A549 (cell line): Measurements from ENCODE around the gene CD4. TPM values are rescaled to one million over a fixed set of nuclear protein-coding genes. Genes with fewer than 3 reads are reported as not detected.

Experiments used
- ATAC-seq, 2 experiments: fragments of 200-7000 bp in 1 of 2; fragments of >200 bp in 1 of 2; cut with Nextera tagmentation in 1 of 2; cut with Tn5 transposase in 1 of 2; 3 replicates each; pipeline versions ENCODE4 v1.8.0 to v1.9.1; 2018 to 2020; ENCODE audit warnings: mild to moderate bottlenecking in 1 of 2, moderate library complexity in 1 of 2
- CTCF ChIA-PET: fragments of 300-600 bp; sonication (Branson Sonifier 250); formaldehyde crosslinking; extraction: SDS; loops from one replicate; lab custom pipeline; 2021; ENCODE audit warnings: antibody characterized with exemption, inconsistent platforms; lab: Yijun Ruan, JAX
- POLR2A ChIA-PET: fragments of 350-600 bp; formaldehyde crosslinking; extraction: SDS; loops from one replicate; lab custom pipeline; 2021; ENCODE audit warnings: antibody characterized with exemption, inconsistent platforms; lab: Yijun Ruan, JAX
- DNase-seq, 2 experiments: peaks; one replicate each; pipeline versions ENCODE4 v3.0.0 to v3.0.0-alpha.2; 2011 to 2016; ENCODE audit warnings: low read depth in 1 of 2, low spot score in 1 of 2
- FAIRE-seq: peaks from 2 replicates; lab custom pipeline; 2011; peaks lifted over from hg19 to GRCh38; lab: Jason Lieb, UNC
- H3K27ac ChIP-seq, 2 experiments: fragments of >200 bp; sonication (Bioruptor Twin); formaldehyde crosslinking; 3 replicates each; pipeline ENCODE4 v1.5.1; 2016 to 2017
- H3K4me1 ChIP-seq: fragments of >200 bp; sonication (Bioruptor Twin); formaldehyde crosslinking; 3 replicates; pipeline ENCODE4 v1.6.1; 2016
- H3K4me2 ChIP-seq: fragments of >200 bp; sonication (Bioruptor Twin); formaldehyde crosslinking; 3 replicates; pipeline ENCODE4 v1.6.1; 2016
- H3K4me3 ChIP-seq: fragments of >200 bp; sonication (Bioruptor Twin); formaldehyde crosslinking; 3 replicates; pipeline ENCODE4 v1.5.1; 2016
- H3K9me3 ChIP-seq: fragments of >200 bp; sonication (Bioruptor Twin); formaldehyde crosslinking; 3 replicates; pipeline ENCODE4 v1.6.1; 2016
- BHLHE40 ChIP-seq: IDR thresholded peaks from 2 replicates; pipeline ENCODE4 v1.6.1; 2012; ENCODE audit warnings: low read depth, low read length, inconsistent platforms
- CEBPB ChIP-seq, 2 experiments: fragments of >200 bp in 1 of 2; sonication (Bioruptor Twin) in 1 of 2; formaldehyde crosslinking in 1 of 2; IDR thresholded peaks; 2 replicates each; pipeline ENCODE4 v1.6.1; 2012 to 2016
- CHD2 ChIP-seq: fragments of 150-350 bp; IDR thresholded peaks from 2 replicates; pipeline ENCODE4 v1.6.1; 2014; ENCODE audit warnings: low read length; ENCODE audit not compliant: partially characterized antibody
- CHD4 ChIP-seq: fragments of 200-600 bp; sonication (generic); IDR thresholded peaks from 2 replicates; pipeline ENCODE4 v1.6.1; 2016; ENCODE audit warnings: antibody characterized with exemption, mild to moderate bottlenecking, borderline replicate concordance
- EHF ChIP-seq: fragments of 250-450 bp; sonication (Bioruptor Pico); IDR thresholded peaks from 2 replicates; pipeline ENCODE4 v1.5.0; 2020; ENCODE audit warnings: mild to moderate bottlenecking
- ESRRA ChIP-seq: fragments of 150-350 bp; IDR thresholded peaks from 2 replicates; pipeline ENCODE4 v1.6.1; 2014; ENCODE audit warnings: mild to moderate bottlenecking, low read length, borderline replicate concordance
- FOXS1 ChIP-seq: fragments of 250-450 bp; sonication (Bioruptor Pico); IDR thresholded peaks from 2 replicates; pipeline ENCODE4 v1.5.0; 2020; ENCODE audit warnings: mild to moderate bottlenecking, moderate library complexity
- HDAC2 ChIP-seq: fragments of 200-600 bp; sonication (generic); IDR thresholded peaks from 2 replicates; pipeline ENCODE4 v1.6.1; 2016
- HEYL ChIP-seq: fragments of 250-450 bp; sonication (Bioruptor Pico); IDR thresholded peaks from 2 replicates; pipeline ENCODE4 v1.8.0; 2021; ENCODE audit warnings: mild to moderate bottlenecking, moderate library complexity
- HOXB13 ChIP-seq: fragments of 250-450 bp; sonication (Bioruptor Pico); IDR thresholded peaks from 2 replicates; pipeline ENCODE4 v1.5.0; 2020; ENCODE audit warnings: low read depth, mild to moderate bottlenecking, moderate library complexity
- HOXB5 ChIP-seq: fragments of 250-450 bp; sonication (Bioruptor Pico); IDR thresholded peaks from 2 replicates; pipeline ENCODE4 v1.5.0; 2020; ENCODE audit warnings: mild to moderate bottlenecking, moderate library complexity
- JUN ChIP-seq, 2 experiments: fragments of >200 bp; sonication (Bioruptor Twin); formaldehyde crosslinking; IDR thresholded peaks; 2 replicates in 1 of 2; 3 replicates in 1 of 2; pipeline ENCODE4 v1.6.1; 2016 to 2017
- KDM1A ChIP-seq: fragments of 200-600 bp; sonication (generic); IDR thresholded peaks from 2 replicates; pipeline ENCODE4 v1.6.1; 2016; ENCODE audit warnings: low read depth, mild to moderate bottlenecking
- KDM5A ChIP-seq: fragments of 200-600 bp; sonication (generic); IDR thresholded peaks from 2 replicates; pipeline ENCODE4 v1.6.1; 2016; ENCODE audit warnings: antibody characterized with exemption, mild to moderate bottlenecking
- MAFK ChIP-seq: fragments of 450-650 bp; IDR thresholded peaks from 2 replicates; pipeline ENCODE4 v1.6.1; 2014; ENCODE audit not compliant: partially characterized antibody
- MAZ ChIP-seq: fragments of 150-350 bp; IDR thresholded peaks from 2 replicates; pipeline ENCODE4 v1.6.1; 2014; ENCODE audit warnings: antibody characterized with exemption, low read depth, low read length, borderline replicate concordance
- MYC ChIP-seq: IDR thresholded peaks from 2 replicates; pipeline ENCODE4 v1.6.1; 2012; ENCODE audit warnings: mild to moderate bottlenecking, inconsistent platforms, low read length, improper control_type of control experiment, borderline replicate concordance
- PBX3 ChIP-seq: IDR thresholded peaks from 2 replicates; pipeline ENCODE4 v1.6.1; 2012
- PHF8 ChIP-seq: fragments of 200-600 bp; sonication (generic); IDR thresholded peaks from 2 replicates; pipeline ENCODE4 v1.6.1; 2016; ENCODE audit warnings: low read depth, mild to moderate bottlenecking, antibody characterized with exemption, moderate library complexity, borderline replicate concordance
- POLR2A ChIP-seq: IDR thresholded peaks from 2 replicates; pipeline ENCODE4 v1.6.1; 2012; ENCODE audit warnings: mild to moderate bottlenecking, low read length
- RAD21 ChIP-seq, 2 experiments: fragments of >200 bp in 1 of 2; sonication (Bioruptor Twin) in 1 of 2; formaldehyde crosslinking in 1 of 2; IDR thresholded peaks in 1 of 2; conservative IDR thresholded peaks in 1 of 2; 2 replicates in 1 of 2; 3 replicates in 1 of 2; pipeline ENCODE4 v1.6.1; 2012 to 2018; ENCODE audit warnings: inconsistent platforms in 1 of 2
- RARB ChIP-seq: fragments of 250-450 bp; sonication (Bioruptor Pico); IDR thresholded peaks from 2 replicates; pipeline ENCODE4 v1.8.0; 2021; ENCODE audit warnings: mild to moderate bottlenecking, moderate library complexity
- RCOR1 ChIP-seq: fragments of 150-350 bp; IDR thresholded peaks from 2 replicates; pipeline ENCODE4 v1.6.1; 2014; ENCODE audit warnings: antibody characterized with exemption, low read length, low read depth
- REST ChIP-seq: fragments of 200-600 bp; sonication (generic); IDR thresholded peaks from 2 replicates; pipeline ENCODE4 v1.6.1; 2016; ENCODE audit warnings: antibody characterized with exemption, mild to moderate bottlenecking, moderate library complexity
- RFX5 ChIP-seq: fragments of 450-650 bp; IDR thresholded peaks from 2 replicates; pipeline ENCODE4 v1.7.1; 2014; ENCODE audit warnings: antibody characterized with exemption, mild to moderate bottlenecking, moderate library complexity
- ZFP36 ChIP-seq: fragments of 450-650 bp; IDR thresholded peaks from 2 replicates; pipeline ENCODE4 v1.6.1; 2014; ENCODE audit warnings: borderline replicate concordance; ENCODE audit not compliant: partially characterized antibody
- ZNF302 ChIP-seq: fragments of 250-450 bp; sonication (Bioruptor Pico); IDR thresholded peaks from 2 replicates; pipeline ENCODE4 v1.9.0; 2021; ENCODE audit warnings: inconsistent platforms, mild to moderate bottlenecking, moderate library complexity
- WGBS: methylation state at CpG from one replicate; pipeline ENCODE4 v1.1.6; 2017; ENCODE audit errors: missing lambda C conversion rate; 5-methylcytosine and 5-hydroxymethylcytosine counted together
- polyA plus RNA-seq, 4 experiments: library from polyadenylated mRNA; depleted of rRNA in 3 of 4; stranded (reverse); fragments of >200 nt; fragmentation: RNase III in 1 of 4; extraction: RNeasy Plus Mini Kit Qiagen cat#74134 plus additional on column Dnase treatment in 1 of 4; gene quantifications; 2 replicates in 3 of 4; 3 replicates in 1 of 4; pipeline ENCODE4 v1.2.3, GENCODE V29; 2011 to 2017
- TF ChIP-seq, protein P1 (sequence below): fragments of 450-650 bp; IDR thresholded peaks from 2 replicates; pipeline ENCODE4 v1.6.1; 2014; ENCODE audit warnings: antibody characterized with exemption

The CD4 gene
- polyA plus RNA-seq, 2 of the 4 experiments (the other 2 are of a cell fraction), result 0.03 TPM; not detected in 1

- ChIA-PET CTCF (interaction anchor here (7.5 to 29.8 kb wide), 3 partner anchors 14 to 92 kb away, joined by 56 to 306 read pairs (median 92); partner anchors contain the start of genes MLF2 and P3H3), POLR2A (no interaction called here)
- Histone ChIP-seq H3K9me3 (no peaks in the 10 kb centered on the region), H3K4me3 (no peak overlapping the region), H3K4me1 (peaks cover 8% of the 10 kb centered on the region), H3K27ac (no peak overlapping the region), H3K4me2 (no peak overlapping the region)
- WGBS, result 95% methylated on average over 17 of the region's 17 CpGs
- no peak for TF ChIP-seq CHD2
- no peak for TF ChIP-seq MAZ
- TF ChIP-seq HEYL (CRISPR knock-in tag), result no peak
- TF ChIP-seq RFX5, result no peak
- no peak for TF ChIP-seq ZFP36
- no peak for TF ChIP-seq BHLHE40
- TF ChIP-seq, protein P1, sequence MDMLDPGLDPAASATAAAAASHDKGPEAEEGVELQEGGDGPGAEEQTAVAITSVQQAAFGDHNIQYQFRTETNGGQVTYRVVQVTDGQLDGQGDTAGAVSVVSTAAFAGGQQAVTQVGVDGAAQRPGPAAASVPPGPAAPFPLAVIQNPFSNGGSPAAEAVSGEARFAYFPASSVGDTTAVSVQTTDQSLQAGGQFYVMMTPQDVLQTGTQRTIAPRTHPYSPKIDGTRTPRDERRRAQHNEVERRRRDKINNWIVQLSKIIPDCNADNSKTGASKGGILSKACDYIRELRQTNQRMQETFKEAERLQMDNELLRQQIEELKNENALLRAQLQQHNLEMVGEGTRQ, result no peak
- TF ChIP-seq KDM5A, result no peak
- TF ChIP-seq RCOR1, result no peak
- no peak for TF ChIP-seq RAD21 (conservative IDR thresholded peaks at IDR 0.05 in 1 of 2, IDR thresholded peaks at IDR 0.05 in 1 of 2)
- TF ChIP-seq MAFK, result no peak
- no peak for TF ChIP-seq PBX3
- TF ChIP-seq FOXS1 (CRISPR knock-in tag), result no peak
- no peak for TF ChIP-seq PHF8
- TF ChIP-seq ZNF302 (CRISPR knock-in tag), result no peak
- TF ChIP-seq MYC, result no peak
- TF ChIP-seq RARB (CRISPR knock-in tag), result no peak
- FAIRE-seq (no peak), DNase-seq (no peak), ATAC-seq (no peak)
Observed at GRCh38 chr12:6845395-6845794, 56.1 kb downstream of the CD4 start.

DNA sequence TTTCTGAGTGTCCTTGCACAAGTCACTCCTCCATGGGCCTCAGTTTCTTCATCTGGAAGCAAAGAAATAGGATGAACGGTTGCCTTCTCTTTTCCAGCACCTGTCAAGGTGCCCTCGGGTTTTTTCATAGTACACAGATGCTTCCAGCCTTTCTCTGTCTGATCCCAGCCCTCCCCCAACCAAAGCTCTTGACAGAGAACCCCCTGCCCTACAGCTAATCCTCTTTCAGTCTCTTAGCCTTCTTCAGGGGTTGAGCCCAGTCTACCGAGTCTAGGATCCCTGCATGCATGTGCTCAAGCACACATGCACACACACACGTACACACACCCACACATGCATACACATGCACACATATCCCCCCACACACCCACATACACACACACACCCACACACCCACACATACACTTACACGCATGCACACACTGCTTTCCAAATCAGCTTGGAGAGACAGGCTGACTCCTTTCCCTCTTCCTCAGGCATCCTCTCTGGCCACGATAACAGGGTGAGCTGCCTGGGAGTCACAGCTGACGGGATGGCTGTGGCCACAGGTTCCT lies 57.1 kb downstream of the CD4 start:
- no peak for TF ChIP-seq EHF (CRISPR knock-in tag)
- no peak for TF ChIP-seq KDM1A
- no peak for TF ChIP-seq JUN (IDR thresholded peaks at IDR 0.05)
- TF ChIP-seq MAFK, result no peak
- TF ChIP-seq HOXB5 (CRISPR knock-in tag), result no peak
- H3K9me3 ChIP-seq, result no peaks in the 10 kb centered on the region
- peaks cover 12% of the 10 kb centered on the region for H3K4me1 ChIP-seq
- H3K4me3 ChIP-seq, result no peak overlapping the region
- ATAC-seq, result no peak
- ChIA-PET POLR2A (no interaction called here), CTCF (interaction anchor here (1.0 to 29.8 kb wide), 4 partner anchors 11 to 93 kb away, joined by 3 to 306 read pairs (median 60); partner anchors contain the start of gene MLF2)
- no peak overlapping the region for H3K27ac ChIP-seq
- WGBS, result 86% methylated on average over 7 of the region's 7 CpGs
- no peak overlapping the region for H3K4me2 ChIP-seq
- DNase-seq, result no peak
- no peak for FAIRE-seq

DNA sequence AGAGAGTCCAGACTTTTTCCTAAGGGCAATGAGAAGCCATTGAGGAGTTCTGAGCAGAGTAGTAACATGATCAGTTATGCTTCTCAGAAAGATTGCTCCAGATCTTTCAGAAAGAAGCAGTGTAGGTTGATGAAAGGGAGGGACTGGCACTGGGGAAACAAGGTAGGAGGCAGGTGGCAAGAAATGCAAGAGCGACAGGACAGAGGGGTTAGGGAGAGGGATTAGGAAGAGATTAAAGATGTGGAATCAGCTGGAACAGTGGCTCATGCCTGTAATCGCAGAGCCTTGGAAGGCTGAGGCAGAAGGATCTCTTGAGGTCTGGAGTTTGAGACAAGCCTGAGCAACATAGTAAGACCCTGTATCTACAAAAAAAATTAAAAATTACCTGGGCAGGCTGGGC lies 58.3 kb downstream of the CD4 start:
- no peak overlapping the region for H3K4me2 ChIP-seq
- peaks cover 12% of the 10 kb centered on the region for H3K4me1 ChIP-seq
- WGBS, result 89% methylated on average over 2 of the region's 2 CpGs
- no peak for FAIRE-seq
- no peak for TF ChIP-seq EHF (CRISPR knock-in tag)
- TF ChIP-seq MAFK, result no peak
- TF ChIP-seq CEBPB (IDR thresholded peaks at IDR 0.05), result no peak
- no peak for TF ChIP-seq HOXB13 (CRISPR knock-in tag)
- no peak for TF ChIP-seq CHD2
- TF ChIP-seq HDAC2, result no peak
- no peak for TF ChIP-seq REST
- no peak for TF ChIP-seq KDM1A
- no peak for TF ChIP-seq ESRRA
- no peak for TF ChIP-seq PBX3
- no peak for TF ChIP-seq CHD4
- no peak for TF ChIP-seq POLR2A
- CTCF ChIA-PET, result interaction anchor here (0.8 to 10.1 kb wide), 9 partner anchors 11 to 94 kb away, joined by 3 to 117 read pairs (median 4); partner anchors contain the start of gene MLF2
- no peak for ATAC-seq
- no peak overlapping the region for H3K27ac ChIP-seq
- DNase-seq, result no peak
- POLR2A ChIA-PET, result no interaction called here
- H3K9me3 ChIP-seq, result no peaks in the 10 kb centered on the region
- H3K4me3 ChIP-seq, result no peak overlapping the region
